ENCODE results near the gene IVD. TPM values are rescaled to one million over a fixed set of nuclear protein-coding genes. Genes with fewer than 3 reads are reported as not detected.
A peak's percentile ranks its signal among the peaks of the same experiment; 100 is the strongest.

The IVD gene
- total and polyA plus RNA-seq, 9 of the 15 experiments (the other 6 are each of a cell fraction or from before 2014, with no cell fraction given), result 0.15 to 4.5 (median 2.4) TPM

DNA sequence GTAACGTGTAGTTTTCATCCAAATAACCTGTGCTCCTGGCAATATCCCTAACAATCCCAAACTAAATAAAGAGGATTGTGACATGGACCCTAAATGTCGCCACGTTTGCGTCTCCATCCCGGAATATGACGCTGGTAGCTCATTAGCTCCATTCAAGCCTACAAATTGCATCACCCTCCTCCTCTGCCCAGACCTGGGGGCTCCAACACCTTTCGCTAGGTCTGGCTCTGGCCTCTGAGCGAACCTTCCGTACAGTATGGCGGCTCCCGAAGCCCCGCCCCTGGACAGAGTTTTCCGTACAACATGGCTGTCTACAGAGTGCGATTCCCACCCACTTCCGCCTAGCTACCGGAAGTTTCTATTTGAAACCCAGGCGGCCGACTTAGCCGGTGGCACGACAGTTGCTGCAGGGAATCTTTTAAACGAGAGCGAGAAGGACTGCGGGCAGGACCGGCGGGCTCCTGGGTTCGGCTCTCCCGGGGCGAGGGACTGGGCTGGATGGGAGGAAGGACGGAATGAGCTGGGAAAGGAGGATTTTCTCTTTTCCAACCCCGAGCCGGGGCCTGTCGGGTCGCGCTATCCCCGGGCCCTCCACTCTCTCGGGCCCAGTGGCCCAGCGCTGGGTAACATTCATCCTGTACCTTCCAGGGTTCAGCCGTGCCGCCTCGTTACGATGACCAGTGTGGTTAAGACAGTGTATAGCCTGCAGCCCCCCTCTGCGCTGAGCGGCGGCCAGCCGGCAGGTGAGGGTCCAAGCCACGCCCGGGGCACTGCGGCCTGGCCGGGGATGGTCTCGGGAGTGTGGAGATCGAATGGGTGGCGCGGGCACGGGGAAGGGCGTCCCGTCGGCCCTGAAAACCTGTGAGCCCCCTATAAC is 22.8 kb upstream of the IVD start, which contains the start of gene KNSTRN (continued):
- TF ChIP-seq RCOR1 (IDR thresholded peaks at IDR 0.05; ENCODE audit: borderline replicate concordance in 1 of 2, low read depth in 2 of 2, low read length in 2 of 2) (no peak), ZNF165 (CRISPR knock-in tag; IDR thresholded peaks at IDR 0.05; ENCODE audit: borderline replicate concordance) (no peak), ZNF695 (CRISPR knock-in tag; IDR thresholded peaks at IDR 0.05) (no peak), GABPB1 (CRISPR knock-in tag; IDR thresholded peaks at IDR 0.05) (peak; percentile 98), NFYB (IDR thresholded peaks at IDR 0.05; ENCODE audit: extremely low read depth, insufficient read length) (no peak), FOXJ2 (tag; IDR thresholded peaks at IDR 0.05) (no peak), SUPT5H (IDR thresholded peaks at IDR 0.05) (peak; percentile 82), CC2D1A (IDR thresholded peaks at IDR 0.05) (peak; percentile 33; the same call in 1 of the 2 replicates), RBM17 (IDR thresholded peaks at IDR 0.05; ENCODE audit: borderline replicate concordance, low read depth, low read length) (no peak), E2F3 (CRISPR knock-in tag; IDR thresholded peaks at IDR 0.05) (0 out of 2 replicates have a peak, but pooled peaks have one; percentile 22), FOXA3 (CRISPR knock-in tag; conservative IDR thresholded peaks at IDR 0.05 in 1 of 2, IDR thresholded peaks at IDR 0.05 in 1 of 2) (no peak), ZNF184 (CRISPR knock-in tag; IDR thresholded peaks at IDR 0.05) (no peak), HCFC1 (IDR thresholded peaks at IDR 0.05; ENCODE audit: low read depth, low read length) (peak; percentile 92), TCFL5 (CRISPR knock-in tag; conservative IDR thresholded peaks at IDR 0.05) (no peak), NELFE (IDR thresholded peaks at IDR 0.05; ENCODE audit: insufficient read depth, insufficient read length) (no peak), NUFIP1 (IDR thresholded peaks at IDR 0.05; ENCODE audit: partially characterized antibody) (no peak), COPS2 (conservative IDR thresholded peaks at IDR 0.05) (no peak), GATAD2A (IDR thresholded peaks at IDR 0.05) (no peak)
- TF ChIP-seq, protein P1, sequence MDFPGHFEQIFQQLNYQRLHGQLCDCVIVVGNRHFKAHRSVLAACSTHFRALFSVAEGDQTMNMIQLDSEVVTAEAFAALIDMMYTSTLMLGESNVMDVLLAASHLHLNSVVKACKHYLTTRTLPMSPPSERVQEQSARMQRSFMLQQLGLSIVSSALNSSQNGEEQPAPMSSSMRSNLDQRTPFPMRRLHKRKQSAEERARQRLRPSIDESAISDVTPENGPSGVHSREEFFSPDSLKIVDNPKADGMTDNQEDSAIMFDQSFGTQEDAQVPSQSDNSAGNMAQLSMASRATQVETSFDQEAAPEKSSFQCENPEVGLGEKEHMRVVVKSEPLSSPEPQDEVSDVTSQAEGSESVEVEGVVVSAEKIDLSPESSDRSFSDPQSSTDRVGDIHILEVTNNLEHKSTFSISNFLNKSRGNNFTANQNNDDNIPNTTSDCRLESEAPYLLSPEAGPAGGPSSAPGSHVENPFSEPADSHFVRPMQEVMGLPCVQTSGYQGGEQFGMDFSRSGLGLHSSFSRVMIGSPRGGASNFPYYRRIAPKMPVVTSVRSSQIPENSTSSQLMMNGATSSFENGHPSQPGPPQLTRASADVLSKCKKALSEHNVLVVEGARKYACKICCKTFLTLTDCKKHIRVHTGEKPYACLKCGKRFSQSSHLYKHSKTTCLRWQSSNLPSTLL (IDR thresholded peaks at IDR 0.05), result no peak
- TF ChIP-seq, protein P2, sequence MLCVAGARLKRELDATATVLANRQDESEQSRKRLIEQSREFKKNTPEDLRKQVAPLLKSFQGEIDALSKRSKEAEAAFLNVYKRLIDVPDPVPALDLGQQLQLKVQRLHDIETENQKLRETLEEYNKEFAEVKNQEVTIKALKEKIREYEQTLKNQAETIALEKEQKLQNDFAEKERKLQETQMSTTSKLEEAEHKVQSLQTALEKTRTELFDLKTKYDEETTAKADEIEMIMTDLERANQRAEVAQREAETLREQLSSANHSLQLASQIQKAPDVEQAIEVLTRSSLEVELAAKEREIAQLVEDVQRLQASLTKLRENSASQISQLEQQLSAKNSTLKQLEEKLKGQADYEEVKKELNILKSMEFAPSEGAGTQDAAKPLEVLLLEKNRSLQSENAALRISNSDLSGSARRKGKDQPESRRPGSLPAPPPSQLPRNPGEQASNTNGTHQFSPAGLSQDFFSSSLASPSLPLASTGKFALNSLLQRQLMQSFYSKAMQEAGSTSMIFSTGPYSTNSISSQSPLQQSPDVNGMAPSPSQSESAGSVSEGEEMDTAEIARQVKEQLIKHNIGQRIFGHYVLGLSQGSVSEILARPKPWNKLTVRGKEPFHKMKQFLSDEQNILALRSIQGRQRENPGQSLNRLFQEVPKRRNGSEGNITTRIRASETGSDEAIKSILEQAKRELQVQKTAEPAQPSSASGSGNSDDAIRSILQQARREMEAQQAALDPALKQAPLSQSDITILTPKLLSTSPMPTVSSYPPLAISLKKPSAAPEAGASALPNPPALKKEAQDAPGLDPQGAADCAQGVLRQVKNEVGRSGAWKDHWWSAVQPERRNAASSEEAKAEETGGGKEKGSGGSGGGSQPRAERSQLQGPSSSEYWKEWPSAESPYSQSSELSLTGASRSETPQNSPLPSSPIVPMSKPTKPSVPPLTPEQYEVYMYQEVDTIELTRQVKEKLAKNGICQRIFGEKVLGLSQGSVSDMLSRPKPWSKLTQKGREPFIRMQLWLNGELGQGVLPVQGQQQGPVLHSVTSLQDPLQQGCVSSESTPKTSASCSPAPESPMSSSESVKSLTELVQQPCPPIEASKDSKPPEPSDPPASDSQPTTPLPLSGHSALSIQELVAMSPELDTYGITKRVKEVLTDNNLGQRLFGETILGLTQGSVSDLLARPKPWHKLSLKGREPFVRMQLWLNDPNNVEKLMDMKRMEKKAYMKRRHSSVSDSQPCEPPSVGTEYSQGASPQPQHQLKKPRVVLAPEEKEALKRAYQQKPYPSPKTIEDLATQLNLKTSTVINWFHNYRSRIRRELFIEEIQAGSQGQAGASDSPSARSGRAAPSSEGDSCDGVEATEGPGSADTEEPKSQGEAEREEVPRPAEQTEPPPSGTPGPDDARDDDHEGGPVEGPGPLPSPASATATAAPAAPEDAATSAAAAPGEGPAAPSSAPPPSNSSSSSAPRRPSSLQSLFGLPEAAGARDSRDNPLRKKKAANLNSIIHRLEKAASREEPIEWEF (CRISPR knock-in tag; IDR thresholded peaks at IDR 0.05), result no peak
- TF ChIP-seq, protein P3, sequence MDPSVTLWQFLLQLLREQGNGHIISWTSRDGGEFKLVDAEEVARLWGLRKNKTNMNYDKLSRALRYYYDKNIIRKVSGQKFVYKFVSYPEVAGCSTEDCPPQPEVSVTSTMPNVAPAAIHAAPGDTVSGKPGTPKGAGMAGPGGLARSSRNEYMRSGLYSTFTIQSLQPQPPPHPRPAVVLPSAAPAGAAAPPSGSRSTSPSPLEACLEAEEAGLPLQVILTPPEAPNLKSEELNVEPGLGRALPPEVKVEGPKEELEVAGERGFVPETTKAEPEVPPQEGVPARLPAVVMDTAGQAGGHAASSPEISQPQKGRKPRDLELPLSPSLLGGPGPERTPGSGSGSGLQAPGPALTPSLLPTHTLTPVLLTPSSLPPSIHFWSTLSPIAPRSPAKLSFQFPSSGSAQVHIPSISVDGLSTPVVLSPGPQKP (CRISPR knock-in tag; IDR thresholded peaks at IDR 0.05), result no peak
